CD14-positive monocyte (primary cell): ENCODE results near the gene GPR34. TPM values are rescaled to one million over a fixed set of nuclear protein-coding genes. Genes with fewer than 3 reads are reported as not detected.
A peak's percentile ranks its signal among the peaks of the same experiment; 100 is the strongest.

ENCODE experiments used
- DNase-seq, 3 donors: peaks; one replicate each; pipeline ENCODE4 v3.0.0-alpha.2; 2011 to 2022
- H2AFZ ChIP-seq: 2 replicates; pipeline ENCODE4 v1.6.0; 2012; ENCODE audit warnings: mild to moderate bottlenecking, low read depth, low read length, inconsistent platforms; ENCODE audit not compliant: insufficient read depth, poor library complexity, severe bottlenecking
- H3K27ac ChIP-seq, 2 donors: 1 replicate in 1 of 2; 2 replicates in 1 of 2; pipeline ENCODE4 v1.5.1; 2012 to 2013; ENCODE audit warnings: low read length in 2 of 2, control low read depth in 1 of 2, inconsistent platforms in 1 of 2, low read depth in 1 of 2, mild to moderate bottlenecking in 1 of 2
- H3K27me3 ChIP-seq, 2 donors: one replicate each; pipeline versions ENCODE4 v1.6.0 to v1.6.1; 2011 to 2013; ENCODE audit warnings: low read length in 2 of 2; ENCODE audit not compliant: control insufficient read depth in 2 of 2, insufficient read depth in 2 of 2
- H3K36me3 ChIP-seq, 2 donors: replicated peaks in 1 of 2; 1 replicate in 1 of 2; 2 replicates in 1 of 2; pipeline versions ENCODE4 v1.5.1 to v1.6.1; 2012 to 2013; ENCODE audit warnings: low read length in 2 of 2, control low read depth in 1 of 2, inconsistent platforms in 1 of 2, mild to moderate bottlenecking in 1 of 2; ENCODE audit not compliant: insufficient read depth in 2 of 2, control insufficient read depth in 1 of 2
- H3K4me1 ChIP-seq, 2 donors: 1 replicate in 1 of 2; 2 replicates in 1 of 2; pipeline versions ENCODE4 v1.5.1 to v1.6.1; 2012 to 2013; ENCODE audit warnings: low read length in 2 of 2, control low read depth in 1 of 2, inconsistent platforms in 1 of 2, mild to moderate bottlenecking in 1 of 2, moderate library complexity in 1 of 2; ENCODE audit not compliant: insufficient read depth in 2 of 2, control insufficient read depth in 1 of 2
- H3K4me2 ChIP-seq: replicated peaks from 2 replicates; pipeline ENCODE3; 2012; ENCODE audit warnings: low read length, moderate library complexity, mild to moderate bottlenecking; ENCODE audit not compliant: poor library complexity, severe bottlenecking; ENCODE audit errors: extremely low read depth
- H3K4me3 ChIP-seq, 3 experiments: fragments of 200-600 bp in 1 of 3; sonication (generic) in 1 of 3; replicated peaks in 1 of 3; 1 replicate in 2 of 3; 2 replicates in 1 of 3; pipeline ENCODE4 v1.5.1; 2011 to 2013; ENCODE audit warnings: low read length in 3 of 3, mild to moderate bottlenecking in 3 of 3, control low read depth in 2 of 3, low read depth in 2 of 3, inconsistent platforms in 1 of 3, moderate library complexity in 1 of 3
- H3K79me2 ChIP-seq: 2 replicates; pipeline ENCODE4 v1.6.0; 2012; ENCODE audit warnings: mild to moderate bottlenecking, control low read depth, inconsistent platforms, low read length, moderate library complexity; ENCODE audit not compliant: insufficient read depth
- H3K9ac ChIP-seq: 2 replicates; pipeline ENCODE4 v1.6.0; 2017; ENCODE audit warnings: low read length, mild to moderate bottlenecking; ENCODE audit not compliant: insufficient read depth, poor library complexity, severe bottlenecking
- H3K9me3 ChIP-seq, 2 donors: replicated peaks in 1 of 2; 1 replicate in 1 of 2; 2 replicates in 1 of 2; pipeline versions ENCODE4 v1.5.1 to v1.6.1; 2012 to 2013; ENCODE audit warnings: low read length in 2 of 2, control low read depth in 1 of 2; ENCODE audit not compliant: control insufficient read depth in 1 of 2, insufficient read depth in 1 of 2
- H4K20me1 ChIP-seq: 2 replicates; pipeline ENCODE4 v1.6.0; 2012; ENCODE audit warnings: mild to moderate bottlenecking, low read length, control low read depth, moderate library complexity; ENCODE audit not compliant: insufficient read depth
- H3K27ac Mint-ChIP-seq, 7 donors: one replicate each; pipeline ENCODE4 v1.8.0; 2020; ENCODE audit warnings: mild to moderate bottlenecking in 7 of 7, mixed read lengths in 7 of 7, moderate library complexity in 6 of 7, inconsistent platforms in 2 of 7
- H3K27me3 Mint-ChIP-seq, 3 donors: one replicate each; pipeline ENCODE4 v1.8.0; 2021 to 2022; ENCODE audit warnings: low read depth in 3 of 3, mild to moderate bottlenecking in 3 of 3, mixed read lengths in 3 of 3, moderate library complexity in 3 of 3, inconsistent platforms in 1 of 3
- H3K36me3 Mint-ChIP-seq, 2 donors: one replicate each; pipeline ENCODE4 v1.8.0; 2020; ENCODE audit warnings: mixed read lengths in 2 of 2, inconsistent platforms in 1 of 2, mild to moderate bottlenecking in 1 of 2
- H3K4me1 Mint-ChIP-seq: one replicate; pipeline ENCODE4 v1.8.0; 2020; ENCODE audit warnings: mild to moderate bottlenecking, mixed read lengths
- H3K4me3 Mint-ChIP-seq, 2 donors: one replicate each; pipeline ENCODE4 v1.8.0; 2020; ENCODE audit warnings: mild to moderate bottlenecking in 2 of 2, mixed read lengths in 2 of 2, moderate library complexity in 1 of 2
- H3K9me3 Mint-ChIP-seq, 7 donors: one replicate each; pipeline ENCODE4 v1.8.0; 2020 to 2022; ENCODE audit warnings: mixed read lengths in 7 of 7, mild to moderate bottlenecking in 6 of 7, moderate library complexity in 6 of 7, inconsistent platforms in 2 of 7
- WGBS: methylation state at CpG from one replicate; pipeline ENCODE4 v1.1.5; 2013; ENCODE audit warnings: missing lambda C conversion rate; ENCODE audit not compliant: insufficient coverage; 5-methylcytosine and 5-hydroxymethylcytosine counted together
- intact Hi-C, 2 donors: fragments of 100-400 bp; cut with micrococcal nuclease; formaldehyde crosslinking; loops; one replicate each; pipeline versions ENCODE4 v1.15.0 to v1.15.1; 2023
- polyA plus RNA-seq, 3 donors: library from polyadenylated mRNA; depleted of rRNA in 1 of 3; unstranded in 2 of 3; stranded (reverse) in 1 of 3; fragments of 300-500 nt in 2 of 3; fragments of >200 nt in 1 of 3; fragmentation: Illumina TruSeq in 2 of 3; gene quantifications; 1 replicate in 2 of 3; 2 replicates in 1 of 3; pipeline ENCODE4 v1.2.3, GENCODE V29; 2012 to 2021
- small RNA-seq: library from RNA; depleted of rRNA; stranded (forward); fragments of <200 nt; gene quantifications from one replicate; pipeline ENCODE3, GENCODE V24; 2012; ENCODE audit warnings: low read depth; ENCODE audit not compliant: insufficient read length
- TF ChIP-seq, protein P1 (sequence below): fragments of 200-600 bp; IDR thresholded peaks from one replicate; pipeline ENCODE4 v1.8.0; 2022; ENCODE audit warnings: antibody characterized with exemption, mild to moderate bottlenecking

The GPR34 gene
- polyA plus RNA-seq, 3 donors, result 6.1 to 20.3 (median 14.8) TPM

- peaks cover 0 to 6% (median 1%) of the 10 kb centered on the region in 3 donors for H3K27me3 Mint-ChIP-seq
- peak in 1 of 3 donors; percentile 3 for DNase-seq
- no peak overlapping the region for H3K4me2 ChIP-seq
- WGBS, result 66% methylated on average over 4 of the region's 7 CpGs
- H3K36me3 ChIP-seq, result no peaks in the 10 kb centered on the region
- no peak overlapping the region for H3K4me3 ChIP-seq
- H3K27ac ChIP-seq, result no peak overlapping the region
- H3K4me1 Mint-ChIP-seq, result peaks cover 20% of the 10 kb centered on the region
- H3K36me3 Mint-ChIP-seq, result peaks cover 0 to 1% of the 10 kb centered on the region in 2 donors
- no peak overlapping the region for H2AFZ ChIP-seq
- peak overlapping the region in 1 of 2 donors; percentile 35 for H3K4me3 Mint-ChIP-seq
- no peaks in the 10 kb centered on the region for H3K9me3 ChIP-seq
- intact Hi-C loops, result no loop called here
- no peaks in the 10 kb centered on the region for H3K79me2 ChIP-seq
- no peak overlapping the region for H3K27ac Mint-ChIP-seq
- TF ChIP-seq, protein P1, sequence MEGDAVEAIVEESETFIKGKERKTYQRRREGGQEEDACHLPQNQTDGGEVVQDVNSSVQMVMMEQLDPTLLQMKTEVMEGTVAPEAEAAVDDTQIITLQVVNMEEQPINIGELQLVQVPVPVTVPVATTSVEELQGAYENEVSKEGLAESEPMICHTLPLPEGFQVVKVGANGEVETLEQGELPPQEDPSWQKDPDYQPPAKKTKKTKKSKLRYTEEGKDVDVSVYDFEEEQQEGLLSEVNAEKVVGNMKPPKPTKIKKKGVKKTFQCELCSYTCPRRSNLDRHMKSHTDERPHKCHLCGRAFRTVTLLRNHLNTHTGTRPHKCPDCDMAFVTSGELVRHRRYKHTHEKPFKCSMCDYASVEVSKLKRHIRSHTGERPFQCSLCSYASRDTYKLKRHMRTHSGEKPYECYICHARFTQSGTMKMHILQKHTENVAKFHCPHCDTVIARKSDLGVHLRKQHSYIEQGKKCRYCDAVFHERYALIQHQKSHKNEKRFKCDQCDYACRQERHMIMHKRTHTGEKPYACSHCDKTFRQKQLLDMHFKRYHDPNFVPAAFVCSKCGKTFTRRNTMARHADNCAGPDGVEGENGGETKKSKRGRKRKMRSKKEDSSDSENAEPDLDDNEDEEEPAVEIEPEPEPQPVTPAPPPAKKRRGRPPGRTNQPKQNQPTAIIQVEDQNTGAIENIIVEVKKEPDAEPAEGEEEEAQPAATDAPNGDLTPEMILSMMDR, result no peak
- H3K4me1 ChIP-seq, result peaks cover 9 to 10% of the 10 kb centered on the region in 2 donors
- H4K20me1 ChIP-seq, result no peaks in the 10 kb centered on the region
- H3K9ac ChIP-seq, result no peak overlapping the region
- no peaks in the 10 kb centered on the region for H3K9me3 Mint-ChIP-seq
- peaks cover 0 to 6% of the 10 kb centered on the region in 2 donors for H3K27me3 ChIP-seq
Measured at GRCh38 chrX:41737065-41737464, 48.3 kb downstream of the GPR34 start.

- H3K27me3 Mint-ChIP-seq, result peaks cover 0 to 15% (median 1%) of the 10 kb centered on the region in 3 donors
- Histone ChIP-seq H3K4me3 (no peak overlapping the region), H3K79me2 (no peaks in the 10 kb centered on the region), H3K4me1 (no peaks in the 10 kb centered on the region), H4K20me1 (no peaks in the 10 kb centered on the region), H3K4me2 (no peak overlapping the region), H3K9ac (no peak overlapping the region), H2AFZ (no peak overlapping the region), H3K36me3 (no peaks in the 10 kb centered on the region), H3K27me3 (peaks cover 0 to 5% of the 10 kb centered on the region in 2 donors), H3K27ac (no peak overlapping the region), H3K9me3 (no peaks in the 10 kb centered on the region)
- TF ChIP-seq, protein P1, result no peak
- WGBS, result no CpG with 5 or more reads among the region's 1 CpG
- no peaks in the 10 kb centered on the region for H3K9me3 Mint-ChIP-seq
- no peak for DNase-seq
- intact Hi-C loops, result no loop called here
- no peak overlapping the region for H3K4me3 Mint-ChIP-seq
- H3K27ac Mint-ChIP-seq, result no peak overlapping the region
- H3K4me1 Mint-ChIP-seq, result peaks cover 3% of the 10 kb centered on the region
- peaks cover 10 to 11% of the 10 kb centered on the region in 2 donors for H3K36me3 Mint-ChIP-seq
Measured at GRCh38 chrX:41739871-41740270, 51.1 kb downstream of the GPR34 start.

Small RNA genes lying within 50 kb of the gene (small RNA-seq; reads per million reads assigned to genes)
- not detected for gene RN7SL144P

Other genes starting within 250 kb of the GPR34 start
- gene NYX, start 241.6 kb upstream of the GPR34 start, polyA plus RNA-seq, result not detected
- 1 to 10 TPM in 1 of 3 donors, under 1 TPM in 2; 0.40 to 2.0 (median 0.67) TPM for gene GPR82, start 35.2 kb downstream of the GPR34 start, polyA plus RNA-seq
- 1 to 10 TPM in 2 of 3 donors, under 1 TPM in 1; 0.48 to 7.4 (median 2.5) TPM for gene CASK, start 234.6 kb downstream of the GPR34 start, polyA plus RNA-seq